Hepatocyte (in vitro differentiated cells): ENCODE data around the gene RTL1. TPM values are rescaled to one million over a fixed set of nuclear protein-coding genes. Genes with fewer than 3 reads are reported as not detected.

Source experiments
- DNase-seq: peaks from one replicate; pipeline ENCODE4 v3.0.0-alpha.2; 2016; ENCODE audit warnings: low spot score
- H2AFZ ChIP-seq: fragments of 200-600 bp; sonication (generic); 2 replicates; pipeline ENCODE4 v1.6.0; 2016; ENCODE audit warnings: antibody characterized with exemption, mild to moderate bottlenecking
- H3K27ac ChIP-seq: fragments of 200-600 bp; sonication (generic); 2 replicates; pipeline ENCODE4 v1.5.1; 2016; ENCODE audit warnings: mild to moderate bottlenecking
- H3K27me3 ChIP-seq: fragments of 200-600 bp; sonication (generic); 2 replicates; pipeline ENCODE4 v1.6.1; 2016
- H3K36me3 ChIP-seq: fragments of 200-600 bp; sonication (generic); replicated peaks from 2 replicates; pipeline ENCODE4 v1.5.1; 2016; ENCODE audit warnings: low read depth; ENCODE audit not compliant: insufficient read depth
- H3K4me1 ChIP-seq: fragments of 200-600 bp; sonication (generic); 2 replicates; pipeline ENCODE4 v1.5.1; 2016; ENCODE audit warnings: mild to moderate bottlenecking, moderate library complexity; ENCODE audit not compliant: insufficient read depth
- H3K4me2 ChIP-seq: fragments of 200-600 bp; sonication (generic); 2 replicates; pipeline ENCODE4 v1.6.0; 2016
- H3K4me3 ChIP-seq: fragments of 200-600 bp; sonication (generic); 2 replicates; pipeline ENCODE4 v1.5.1; 2016; ENCODE audit warnings: mild to moderate bottlenecking
- H3K79me2 ChIP-seq: fragments of 200-600 bp; sonication (generic); 2 replicates; pipeline ENCODE4 v1.6.0; 2017; ENCODE audit warnings: mild to moderate bottlenecking
- H3K9me2 ChIP-seq: fragments of 200-600 bp; sonication (generic); replicated peaks from 2 replicates; pipeline ENCODE4 v1.6.0; 2017; ENCODE audit warnings: mild to moderate bottlenecking; ENCODE audit not compliant: insufficient read depth
- H3K9me3 ChIP-seq: fragments of 200-600 bp; sonication (generic); 2 replicates; pipeline ENCODE4 v1.5.1; 2016; ENCODE audit warnings: low read depth, mild to moderate bottlenecking
- H4K20me1 ChIP-seq: fragments of 200-600 bp; sonication (generic); 2 replicates; pipeline ENCODE4 v1.6.0; 2016; ENCODE audit warnings: mild to moderate bottlenecking; ENCODE audit not compliant: insufficient read depth, poor library complexity, severe bottlenecking
- EZH2 ChIP-seq: fragments of 200-600 bp; sonication (generic); IDR thresholded peaks from 2 replicates; pipeline ENCODE4 v1.6.1; 2016; ENCODE audit warnings: antibody characterized with exemption, mild to moderate bottlenecking, borderline replicate concordance
- EZH2phosphoT487 ChIP-seq: fragments of 200-600 bp; sonication (generic); IDR thresholded peaks from one replicate; pipeline ENCODE4 v1.6.1; 2018; ENCODE audit warnings: antibody characterized with exemption, mild to moderate bottlenecking, low read depth, moderate library complexity; ENCODE audit not compliant: unreplicated experiment, severe bottlenecking
- WGBS: methylation state at CpG from one replicate; pipeline ENCODE4 v1.1.6; 2016; ENCODE audit warnings: low lambda C conversion rate; ENCODE audit errors: missing lambda C conversion rate; 5-methylcytosine and 5-hydroxymethylcytosine counted together
- polyA plus RNA-seq: library from polyadenylated mRNA; unstranded; fragments of >200 nt; fragmentation: Nextera tagmentation; extraction: Ambion mirVana; gene quantifications from 2 replicates; pipeline ENCODE4 v1.2.1, GENCODE V29; 2016
- total RNA-seq: library from RNA; depleted of rRNA; stranded (reverse); fragments of >200 nt; gene quantifications from 2 replicates; pipeline ENCODE4 v1.2.3, GENCODE V29; 2014
- TF ChIP-seq, protein P1 (sequence below): fragments of 200-600 bp; sonication (generic); IDR thresholded peaks from 2 replicates; pipeline ENCODE4 v1.5.1; 2016; ENCODE audit warnings: antibody characterized with exemption, mild to moderate bottlenecking; ENCODE audit not compliant: poor library complexity

The RTL1 gene
- total and polyA plus RNA-seq, 2 experiments from 2014 or later = 1.4 to 2.6 TPM

DNA sequence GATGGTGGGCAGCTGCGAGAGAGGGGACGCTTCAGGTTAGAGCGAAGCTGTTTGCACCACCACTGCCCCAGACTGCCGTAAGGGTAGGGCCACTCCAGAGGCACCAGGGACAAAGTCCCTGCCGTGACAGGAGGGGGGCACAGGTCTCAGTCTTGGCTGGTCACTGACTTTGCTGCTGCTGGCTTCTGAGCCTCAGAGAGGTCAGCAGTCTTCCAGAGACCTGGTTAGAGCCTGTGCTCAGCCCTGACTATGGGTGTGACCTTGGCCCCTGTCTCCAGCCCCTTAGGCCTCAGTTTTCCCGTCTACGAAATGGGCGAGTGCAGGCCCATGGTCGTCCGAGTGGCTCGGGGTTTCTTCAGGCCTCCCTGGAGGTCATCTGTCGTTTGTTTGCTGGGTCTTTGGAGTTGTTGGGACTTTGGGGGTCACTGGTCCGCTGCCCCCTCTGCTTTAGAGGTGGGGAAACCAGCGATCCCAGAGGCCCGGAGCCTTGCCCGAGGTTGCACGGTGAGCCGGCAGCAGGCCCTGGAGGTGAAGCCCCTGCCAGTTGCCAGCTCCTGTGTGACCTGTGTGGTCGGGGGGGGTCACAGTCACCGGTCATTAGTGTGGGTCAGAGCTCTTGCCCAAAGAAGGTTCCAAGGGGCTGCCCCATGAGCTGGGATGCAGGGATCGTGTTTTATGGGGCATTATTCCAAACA, 62.3 kb downstream of the RTL1 start:
- TF ChIP-seq EZH2phosphoT487 = no peak
- no peak for TF ChIP-seq EZH2
- TF ChIP-seq, protein P1, sequence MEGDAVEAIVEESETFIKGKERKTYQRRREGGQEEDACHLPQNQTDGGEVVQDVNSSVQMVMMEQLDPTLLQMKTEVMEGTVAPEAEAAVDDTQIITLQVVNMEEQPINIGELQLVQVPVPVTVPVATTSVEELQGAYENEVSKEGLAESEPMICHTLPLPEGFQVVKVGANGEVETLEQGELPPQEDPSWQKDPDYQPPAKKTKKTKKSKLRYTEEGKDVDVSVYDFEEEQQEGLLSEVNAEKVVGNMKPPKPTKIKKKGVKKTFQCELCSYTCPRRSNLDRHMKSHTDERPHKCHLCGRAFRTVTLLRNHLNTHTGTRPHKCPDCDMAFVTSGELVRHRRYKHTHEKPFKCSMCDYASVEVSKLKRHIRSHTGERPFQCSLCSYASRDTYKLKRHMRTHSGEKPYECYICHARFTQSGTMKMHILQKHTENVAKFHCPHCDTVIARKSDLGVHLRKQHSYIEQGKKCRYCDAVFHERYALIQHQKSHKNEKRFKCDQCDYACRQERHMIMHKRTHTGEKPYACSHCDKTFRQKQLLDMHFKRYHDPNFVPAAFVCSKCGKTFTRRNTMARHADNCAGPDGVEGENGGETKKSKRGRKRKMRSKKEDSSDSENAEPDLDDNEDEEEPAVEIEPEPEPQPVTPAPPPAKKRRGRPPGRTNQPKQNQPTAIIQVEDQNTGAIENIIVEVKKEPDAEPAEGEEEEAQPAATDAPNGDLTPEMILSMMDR = no peak
- Histone ChIP-seq H3K9me2 (no peaks in the 10 kb centered on the region), H3K4me1 (peaks cover 54% of the 10 kb centered on the region), H3K9me3 (no peaks in the 10 kb centered on the region), H3K79me2 (no peaks in the 10 kb centered on the region), H3K27ac (peak overlapping the region; percentile 89), H3K36me3 (no peaks in the 10 kb centered on the region), H4K20me1 (no peaks in the 10 kb centered on the region), H3K27me3 (no peaks in the 10 kb centered on the region), H3K4me2 (no peak overlapping the region), H3K4me3 (no peak overlapping the region), H2AFZ (no peak overlapping the region)
- 89% methylated on average over 20 of the region's 21 CpGs for WGBS
- no peak for DNase-seq

DNA sequence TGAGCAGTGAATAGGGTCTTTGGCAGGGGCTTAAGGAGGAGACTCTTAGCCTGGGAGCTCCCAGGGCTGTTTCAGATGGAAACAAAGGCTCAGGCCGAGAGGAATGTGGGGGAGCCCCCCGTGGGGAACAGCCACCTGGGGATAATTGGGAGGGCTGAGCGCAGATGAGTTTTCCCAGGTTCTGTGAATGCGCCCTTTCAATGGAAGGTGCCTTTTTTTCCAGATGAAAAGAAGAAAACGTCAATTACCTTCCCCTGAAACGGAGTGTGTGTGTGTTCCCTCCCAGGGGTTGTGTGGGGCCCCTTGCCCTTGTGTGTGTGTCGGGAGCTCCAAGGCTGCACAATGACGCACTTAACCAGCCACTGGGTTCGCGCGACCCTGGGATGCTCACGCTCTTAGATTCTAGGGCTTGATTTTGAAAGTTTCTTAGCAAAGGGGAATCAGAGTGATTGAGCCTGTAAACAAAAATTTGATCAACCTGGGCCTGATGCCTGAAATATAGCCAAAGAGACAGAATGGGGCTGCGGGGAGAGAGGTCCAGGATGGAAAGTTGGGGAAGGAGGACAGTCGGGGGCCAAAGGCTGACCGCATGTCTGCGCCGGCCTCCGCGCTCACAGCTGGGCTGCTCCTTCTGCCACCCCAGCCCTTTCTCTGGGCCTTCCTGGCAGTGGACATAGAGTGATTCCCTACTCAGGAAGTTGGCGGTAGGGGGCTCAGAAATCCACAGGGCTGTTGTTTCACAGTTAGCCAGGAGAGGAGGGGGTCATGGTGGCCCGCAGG, 63.0 kb downstream of the RTL1 start:
- Histone ChIP-seq H3K4me3 (no peak overlapping the region), H3K4me2 (no peak overlapping the region), H3K27ac (peak overlapping the region; percentile 89), H3K36me3 (no peaks in the 10 kb centered on the region), H3K9me2 (no peaks in the 10 kb centered on the region), H4K20me1 (no peaks in the 10 kb centered on the region), H3K79me2 (no peaks in the 10 kb centered on the region), H3K9me3 (no peaks in the 10 kb centered on the region), H3K27me3 (no peaks in the 10 kb centered on the region), H2AFZ (no peak overlapping the region), H3K4me1 (peaks cover 54% of the 10 kb centered on the region)
- 83% methylated on average over 21 of the region's 21 CpGs for WGBS
- no peak for DNase-seq
- TF ChIP-seq EZH2 (no peak), EZH2phosphoT487 (no peak)
- TF ChIP-seq, protein P1 = no peak

DNA sequence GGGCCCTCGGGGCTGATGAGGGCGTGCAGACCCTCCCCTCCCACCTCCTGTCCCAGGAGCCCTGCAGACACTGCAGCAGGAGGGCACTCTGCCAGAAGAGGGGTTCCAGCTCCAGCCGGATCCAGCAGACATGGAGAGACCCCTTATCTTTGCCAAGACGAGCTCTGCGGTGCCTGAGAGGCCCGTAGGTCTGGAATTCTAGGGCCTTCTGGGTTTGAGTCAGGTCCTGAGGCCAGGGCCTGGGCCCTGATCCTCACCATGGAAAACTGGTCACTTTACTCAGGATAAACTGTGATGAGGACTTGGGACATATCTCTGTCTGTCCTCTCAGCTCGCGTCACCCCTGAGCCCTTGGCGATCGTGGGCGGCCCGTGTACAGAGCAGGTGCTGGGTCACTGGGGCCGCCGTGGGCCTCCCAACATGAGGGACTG, 63.8 kb downstream of the RTL1 start:
- H3K9me2 ChIP-seq = no peaks in the 10 kb centered on the region
- TF ChIP-seq, protein P1 = no peak
- TF ChIP-seq EZH2phosphoT487 = no peak
- no peak for TF ChIP-seq EZH2
- peaks cover 54% of the 10 kb centered on the region for H3K4me1 ChIP-seq
- peak; percentile 55 for DNase-seq
- H3K27me3 ChIP-seq = no peaks in the 10 kb centered on the region
- no peaks in the 10 kb centered on the region for H3K79me2 ChIP-seq
- no peaks in the 10 kb centered on the region for H3K36me3 ChIP-seq
- no peak overlapping the region for H2AFZ ChIP-seq
- no peak overlapping the region for H3K4me2 ChIP-seq
- no peaks in the 10 kb centered on the region for H4K20me1 ChIP-seq
- H3K4me3 ChIP-seq = no peak overlapping the region
- H3K9me3 ChIP-seq = no peaks in the 10 kb centered on the region
- WGBS = 67% methylated on average over 14 of the region's 14 CpGs
- H3K27ac ChIP-seq = peak overlapping the region; percentile 89
